GM21390 (cell line): ENCODE measurements around the gene EEFSEC.
"Not testable (repeated sequence)": the region's sequence is repeated elsewhere in the genome, so short reads cannot be mapped to it uniquely, and the experiment has no call there.

Experiments used
- ATAC-seq: cut with Tn5 transposase; IDR thresholded peaks from one replicate; pipeline ENCODE4 v1.9.1; 2021; ENCODE audit not compliant: unreplicated experiment

The EEFSEC gene

GRCh38 chr3:128151758-128152274, 1.5 kb upstream of the EEFSEC start:
- no peak for ATAC-seq

DNA sequence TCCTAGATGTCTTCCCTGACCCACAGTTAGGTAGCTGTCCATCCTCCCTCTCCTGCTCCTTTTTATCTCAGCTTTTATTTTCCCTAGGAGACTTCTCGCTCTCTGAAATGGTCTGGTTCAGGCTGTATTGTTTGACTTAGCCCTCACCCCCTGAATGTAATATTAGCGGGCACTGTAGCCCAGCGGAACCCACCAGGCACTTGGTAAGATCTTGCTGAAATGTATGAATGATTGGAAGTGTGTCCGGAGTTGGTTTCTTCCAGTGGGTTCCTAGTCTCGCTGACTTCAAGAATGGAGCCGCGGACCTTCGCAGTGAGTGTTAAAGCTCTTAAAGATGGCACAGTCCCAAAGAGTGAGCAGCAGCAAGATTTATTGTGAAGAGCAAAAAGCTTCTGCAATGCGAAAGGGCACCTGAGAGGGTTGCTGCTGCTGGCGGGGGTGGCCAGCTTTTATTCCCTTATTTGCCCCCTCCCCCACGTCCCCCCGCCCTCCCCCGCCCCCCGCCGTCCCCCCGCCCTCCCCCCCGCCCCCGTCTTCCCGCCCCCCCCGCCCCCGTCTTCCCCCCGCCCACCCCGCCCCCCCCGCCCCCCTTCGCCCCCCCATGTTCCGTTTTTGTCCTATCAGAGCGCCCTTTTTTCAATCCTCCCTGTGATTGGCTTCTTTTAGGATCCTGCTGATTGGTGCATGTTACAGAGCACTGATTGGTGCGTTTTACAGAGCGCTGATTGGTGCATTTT, 694 bp upstream of the EEFSEC start:
- no peak for ATAC-seq

- ATAC-seq = not testable (repeated sequence)
Observed at GRCh38 chr3:128154354-128154753, 1.1 kb downstream of the EEFSEC start.

- ATAC-seq = no peak
Observed at GRCh38 chr3:128155616-128156360, 2.5 kb downstream of the EEFSEC start.

DNA sequence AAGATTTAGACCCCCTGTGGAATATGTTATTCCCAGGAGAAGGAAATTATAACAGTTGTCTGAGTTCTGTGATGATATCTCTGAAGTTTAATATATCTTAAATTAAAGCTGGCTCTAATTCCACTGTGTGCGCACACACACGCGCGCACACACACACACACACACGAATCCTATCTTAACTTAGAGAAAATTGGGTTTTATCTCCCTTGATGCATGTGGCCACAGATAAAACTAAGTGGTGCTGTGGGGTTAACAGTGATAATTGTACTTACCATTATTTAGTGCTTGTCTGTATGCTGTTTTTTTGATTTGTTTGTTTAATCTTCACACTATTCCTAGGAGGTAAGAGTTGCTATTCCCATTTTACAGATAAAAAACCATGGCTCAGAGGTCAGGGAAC, 7.4 kb downstream of the EEFSEC start:
- no peak for ATAC-seq

GRCh38 chr3:128163432-128163831, 10.2 kb downstream of the EEFSEC start:
- ATAC-seq = no peak

GRCh38 chr3:128166971-128167453, 13.7 kb downstream of the EEFSEC start:
- no peak for ATAC-seq

DNA sequence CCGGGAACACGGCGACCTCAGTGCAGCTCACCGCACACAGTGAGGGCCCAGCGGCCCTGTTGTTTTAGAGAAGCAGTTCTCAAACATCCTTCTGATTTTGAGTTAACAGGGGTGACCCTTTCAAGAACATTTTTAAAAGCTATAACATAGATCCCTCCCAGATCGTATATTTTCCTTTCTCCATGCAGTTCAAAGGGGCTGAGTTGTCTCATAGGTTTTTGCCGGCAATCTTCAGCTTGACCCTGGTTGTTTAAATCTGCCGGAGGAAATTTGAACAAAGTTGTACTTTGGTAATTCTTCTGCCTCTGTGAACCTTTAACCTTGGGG, 14.3 kb downstream of the EEFSEC start:
- no peak for ATAC-seq

- no peak for ATAC-seq
Observed at GRCh38 chr3:128167973-128168674, 14.8 kb downstream of the EEFSEC start.

GRCh38 chr3:128168836-128169235, 15.6 kb downstream of the EEFSEC start:
- no peak for ATAC-seq

DNA sequence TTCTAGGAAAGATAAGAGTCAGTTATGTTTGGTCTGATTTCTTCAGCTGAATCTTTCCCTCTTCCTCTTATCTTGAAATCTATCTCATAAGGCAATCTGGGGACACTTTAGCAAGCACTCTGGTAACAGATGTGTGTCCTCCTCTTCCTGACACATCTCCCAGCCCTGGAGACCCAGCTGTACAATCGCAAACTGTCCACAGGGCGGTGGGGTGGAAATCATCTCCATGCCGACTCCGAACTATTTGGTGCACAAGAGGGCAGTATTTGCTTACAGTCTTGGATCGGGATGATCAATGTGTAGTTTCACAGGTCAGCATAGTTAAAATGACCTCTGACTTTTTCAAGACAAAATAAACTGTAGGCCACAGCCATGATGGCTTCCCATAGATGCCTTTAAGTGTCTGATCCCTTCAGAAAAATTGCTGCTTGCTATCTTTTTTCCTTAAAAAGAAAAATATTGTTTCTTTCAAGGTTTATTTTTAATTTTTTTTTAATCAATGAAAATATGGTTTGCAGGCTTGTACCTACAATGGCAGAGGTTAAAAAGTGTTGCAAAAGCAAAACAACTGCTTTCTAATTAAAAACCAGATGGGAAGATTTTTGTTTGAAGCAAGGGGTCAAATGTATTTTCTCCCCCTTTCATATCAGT, 17.7 kb downstream of the EEFSEC start:
- ATAC-seq = no peak

DNA sequence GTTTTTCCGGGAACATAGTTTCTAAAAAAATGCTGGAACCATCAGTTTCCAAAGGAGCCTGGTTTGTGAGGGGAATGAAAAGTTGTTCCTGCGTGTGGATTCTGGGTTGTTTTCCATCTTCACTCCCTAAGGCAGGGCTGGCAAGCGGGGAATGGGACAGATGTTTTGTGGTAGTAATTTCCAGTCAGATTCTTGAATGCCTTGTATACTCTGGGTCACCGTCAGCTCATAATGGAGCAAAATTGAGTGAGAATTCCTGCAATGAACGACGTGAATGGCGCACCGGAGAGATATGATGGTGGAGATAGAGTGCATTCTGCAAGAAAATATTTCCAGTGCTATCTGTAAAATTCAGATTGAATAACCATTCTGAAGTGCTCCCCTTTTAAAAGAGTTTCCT, 19.9 kb downstream of the EEFSEC start:
- ATAC-seq = no peak

DNA sequence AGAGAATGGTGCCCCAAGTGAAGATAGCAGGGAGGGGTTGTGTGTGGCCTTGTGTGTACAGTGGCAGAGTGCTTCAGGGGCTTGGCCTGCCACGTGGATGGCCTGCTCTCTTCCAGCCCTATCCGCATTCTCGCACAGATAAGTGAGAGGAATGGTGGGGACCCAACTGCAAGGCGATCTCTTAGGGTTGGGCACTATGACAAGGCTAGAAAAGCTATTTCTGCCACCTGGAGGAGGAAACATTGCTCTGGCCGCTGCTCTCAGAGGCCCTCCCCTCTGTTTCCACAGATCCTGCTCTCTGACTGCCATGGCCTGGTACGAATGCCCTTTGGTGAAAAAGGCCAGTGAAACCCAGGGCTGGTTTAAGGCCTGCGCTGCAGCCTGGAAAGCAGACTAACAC, 20.6 kb downstream of the EEFSEC start:
- no peak for ATAC-seq

DNA sequence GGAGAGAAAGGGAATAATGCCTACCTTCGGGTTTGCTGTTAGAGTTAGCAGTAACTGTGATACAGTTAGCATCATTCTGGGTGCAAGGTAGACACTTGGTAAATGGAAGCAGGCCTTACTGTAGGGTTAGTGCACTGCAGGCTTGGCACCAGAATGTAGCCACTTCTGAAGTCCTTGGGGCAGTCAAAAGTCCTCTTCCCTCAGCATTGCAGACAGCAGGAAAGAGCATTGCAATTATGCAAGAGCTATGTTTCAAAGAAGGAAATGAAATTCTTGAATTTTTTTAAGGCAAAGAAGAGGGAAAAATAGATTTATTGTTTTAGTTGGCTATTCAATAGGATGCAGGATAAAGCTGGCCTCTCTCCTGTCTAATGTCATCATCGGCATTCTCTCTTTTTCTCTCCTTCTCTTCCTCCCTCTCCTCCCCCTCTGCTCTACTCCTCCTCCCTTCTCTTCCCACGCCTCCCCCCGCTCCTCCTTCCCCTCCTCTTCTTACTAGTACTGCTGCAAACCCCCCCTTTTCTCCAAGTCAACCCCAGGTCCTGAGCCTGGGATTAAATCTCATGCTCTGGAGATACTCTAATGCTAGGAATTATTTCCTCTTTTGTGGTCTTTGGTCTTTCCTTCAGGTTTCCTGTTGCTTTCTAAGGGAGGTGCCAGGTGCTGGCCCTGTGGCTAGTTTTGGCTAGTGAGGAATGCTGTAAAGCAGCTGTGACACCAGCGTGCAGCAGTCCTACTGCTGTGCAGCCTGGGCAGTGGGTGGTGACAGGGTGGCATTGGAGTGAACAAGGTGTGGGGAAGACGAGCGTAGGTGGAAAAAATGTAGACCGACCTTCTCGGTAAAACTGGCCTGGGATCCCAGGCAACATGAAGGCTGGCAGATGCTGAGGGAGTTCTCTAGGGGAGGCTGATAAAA, 21.7 kb downstream of the EEFSEC start:
- no peak for ATAC-seq

DNA sequence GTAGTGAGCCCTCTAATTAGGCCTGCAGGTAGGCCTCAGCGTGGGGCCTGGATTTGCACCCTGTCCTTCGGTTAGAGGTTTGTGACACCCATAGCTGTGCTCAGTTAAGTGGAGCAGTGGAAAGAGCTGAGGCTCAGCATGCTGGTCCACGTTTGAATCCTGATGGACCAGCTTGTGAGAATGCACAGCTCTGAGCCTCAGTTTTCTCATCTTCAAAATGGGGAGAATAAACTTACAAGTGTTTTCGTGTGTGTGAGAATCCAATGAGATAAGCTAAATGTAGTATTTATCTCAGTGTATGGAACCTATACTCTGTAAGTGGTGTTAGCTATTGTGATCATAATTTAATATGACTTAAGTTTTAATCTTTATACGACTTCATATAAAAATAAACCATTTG, 22.5 kb downstream of the EEFSEC start:
- ATAC-seq = no peak

DNA sequence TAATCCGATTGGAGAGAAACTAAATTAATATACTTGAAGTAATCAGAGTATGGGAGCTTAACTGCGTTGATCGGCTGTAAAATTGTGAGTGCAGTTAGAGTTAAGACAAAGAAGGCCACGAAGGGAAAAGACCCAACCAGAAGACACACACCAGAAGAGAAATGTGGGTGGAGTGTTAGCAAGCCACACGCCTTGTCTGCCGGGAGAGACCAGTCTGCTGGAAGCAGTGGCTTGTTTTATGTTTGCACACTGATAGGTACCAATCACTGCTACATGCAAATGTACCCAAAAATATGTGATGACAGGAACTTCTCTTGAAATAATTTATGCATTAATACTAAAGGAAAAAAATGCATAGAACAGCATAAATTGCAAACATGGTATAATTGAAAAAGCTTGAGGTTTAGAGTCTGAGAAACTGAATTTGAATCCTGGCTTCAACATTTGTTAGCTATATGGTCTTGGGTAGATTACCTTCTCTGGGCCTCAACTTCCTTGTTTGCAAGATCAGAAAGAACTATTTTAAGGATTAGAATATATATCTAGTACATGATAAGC, 23.1 kb downstream of the EEFSEC start:
- ATAC-seq = no peak

DNA sequence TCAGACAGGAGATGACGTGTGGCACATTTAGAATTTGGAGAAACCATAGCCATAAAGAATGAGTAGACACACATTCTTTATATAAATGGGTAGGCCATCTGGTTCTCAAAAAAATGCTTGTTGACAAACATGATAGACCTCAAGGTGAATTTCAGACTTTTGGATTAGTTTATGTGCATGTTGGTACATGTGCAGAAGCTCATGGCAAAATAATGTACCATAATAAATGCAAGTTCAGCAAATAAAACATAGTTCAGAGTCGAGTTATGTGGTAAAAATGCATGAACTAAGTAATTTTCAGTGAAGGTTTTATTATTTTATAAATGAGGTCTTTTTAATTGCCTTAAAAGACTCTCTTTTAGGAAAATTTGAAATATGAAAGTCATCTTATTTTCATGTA, 24.6 kb downstream of the EEFSEC start:
- no peak for ATAC-seq

GRCh38 chr3:128178782-128179483, 25.7 kb downstream of the EEFSEC start:
- no peak for ATAC-seq

DNA sequence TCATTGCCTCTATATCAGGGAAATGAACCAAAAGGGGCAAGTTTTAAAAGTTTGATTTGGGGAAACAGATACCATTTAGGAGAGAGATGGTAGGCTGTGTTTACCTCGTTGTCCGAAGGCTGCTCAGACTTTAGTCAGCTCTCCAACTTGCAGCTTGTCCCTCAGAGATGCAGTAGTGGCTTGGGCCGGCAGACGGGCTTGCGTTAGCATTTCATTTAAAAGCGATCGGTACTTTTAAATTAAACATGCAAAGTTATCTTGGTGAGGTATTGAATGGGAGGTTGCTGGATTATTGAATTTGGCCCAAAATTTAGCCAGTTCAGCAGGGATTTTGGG, 26.2 kb downstream of the EEFSEC start:
- ATAC-seq = no peak
